Nephron progenitor cell (in vitro differentiated cells): Measurements from ENCODE around the gene SP2.

Experiments
- DNase-seq: peaks from one replicate; pipeline ENCODE4 v3.0.0; 2021
- H3K27ac Mint-ChIP-seq: 2 replicates; pipeline ENCODE4 v1.8.0; 2021; ENCODE audit warnings: mild to moderate bottlenecking, moderate library complexity, mixed read lengths
- H3K27me3 Mint-ChIP-seq: 2 replicates; pipeline ENCODE4 v1.8.0; 2021; ENCODE audit warnings: mild to moderate bottlenecking, low read depth, mixed read lengths; ENCODE audit not compliant: poor library complexity
- H3K36me3 Mint-ChIP-seq: 2 replicates; pipeline ENCODE4 v1.8.0; 2021; ENCODE audit warnings: low read depth, mixed read lengths
- H3K4me1 Mint-ChIP-seq: 2 replicates; pipeline ENCODE4 v1.8.0; 2021; ENCODE audit warnings: mixed read lengths
- H3K4me3 Mint-ChIP-seq: 2 replicates; pipeline ENCODE4 v1.8.0; 2021; ENCODE audit warnings: mild to moderate bottlenecking, moderate library complexity, mixed read lengths
- H3K9me3 Mint-ChIP-seq: 2 replicates; pipeline ENCODE4 v1.8.0; 2021; ENCODE audit warnings: mild to moderate bottlenecking, moderate library complexity, mixed read lengths
- CTCF ChIP-seq: fragments of 200-600 bp; sonication (generic); IDR thresholded peaks from 2 replicates; pipeline ENCODE4 v1.5.0; 2021; ENCODE audit warnings: antibody characterized with exemption

Gene SP2

GRCh38 chr17:47964856-47965255 lies 68.8 kb downstream of the SP2 start:
- no peak for DNase-seq
- Mint-ChIP-seq H3K27me3 (peaks cover 28% of the 10 kb centered on the region), H3K36me3 (no peaks in the 10 kb centered on the region), H3K27ac (no peak overlapping the region), H3K4me1 (peaks cover 4% of the 10 kb centered on the region), H3K4me3 (no peak overlapping the region), H3K9me3 (peaks cover 3% of the 10 kb centered on the region)
- no peak for TF ChIP-seq CTCF

- no peak for DNase-seq
- peaks cover 17% of the 10 kb centered on the region for H3K4me1 Mint-ChIP-seq
- H3K9me3 Mint-ChIP-seq, result peaks cover 3% of the 10 kb centered on the region
- peaks cover 21% of the 10 kb centered on the region for H3K27me3 Mint-ChIP-seq
- TF ChIP-seq CTCF, result no peak
- no peak overlapping the region for H3K27ac Mint-ChIP-seq
- no peak overlapping the region for H3K4me3 Mint-ChIP-seq
- H3K36me3 Mint-ChIP-seq, result no peaks in the 10 kb centered on the region
Observed at GRCh38 chr17:47966079-47966519, 70.1 kb downstream of the SP2 start.

GRCh38 chr17:47967607-47968252 lies 71.7 kb downstream of the SP2 start:
- no peaks in the 10 kb centered on the region for H3K36me3 Mint-ChIP-seq
- no peak overlapping the region for H3K4me3 Mint-ChIP-seq
- H3K9me3 Mint-ChIP-seq, result peaks cover 3% of the 10 kb centered on the region
- H3K27me3 Mint-ChIP-seq, result peaks cover 13% of the 10 kb centered on the region
- H3K4me1 Mint-ChIP-seq, result peaks cover 26% of the 10 kb centered on the region
- no peak overlapping the region for H3K27ac Mint-ChIP-seq
- no peak for TF ChIP-seq CTCF
- DNase-seq, result no peak

GRCh38 chr17:47968836-47969235 lies 72.8 kb downstream of the SP2 start:
- H3K36me3 Mint-ChIP-seq, result peaks cover 1% of the 10 kb centered on the region

GRCh38 chr17:47969930-47970724 lies 74.1 kb downstream of the SP2 start:
- Mint-ChIP-seq H3K4me3 (peak overlapping the region; percentile 63), H3K27ac (no peak overlapping the region), H3K36me3 (peaks cover 14% of the 10 kb centered on the region), H3K4me1 (peaks cover 39% of the 10 kb centered on the region), H3K27me3 (peaks cover 8% of the 10 kb centered on the region), H3K9me3 (peaks cover 3% of the 10 kb centered on the region)
- no peak for TF ChIP-seq CTCF
- DNase-seq, result no peak

More at GRCh38 chr17:47968836-47969235, 72.8 kb downstream of the SP2 start:
- no peak overlapping the region for H3K4me3 Mint-ChIP-seq
- no peak for DNase-seq
- H3K27me3 Mint-ChIP-seq, result peaks cover 8% of the 10 kb centered on the region
- no peak overlapping the region for H3K27ac Mint-ChIP-seq
- TF ChIP-seq CTCF, result no peak
- peaks cover 27% of the 10 kb centered on the region for H3K4me1 Mint-ChIP-seq
- peaks cover 3% of the 10 kb centered on the region for H3K9me3 Mint-ChIP-seq
